ENCODE results near the gene USP24. TPM values are rescaled to one million over a fixed set of nuclear protein-coding genes. Genes with fewer than 3 reads are reported as not detected.
A peak's percentile ranks its signal among the peaks of the same experiment; 100 is the strongest.

USP24 gene
- total RNA-seq, 1 donor from 2014 or later = 45.9 TPM

DNA sequence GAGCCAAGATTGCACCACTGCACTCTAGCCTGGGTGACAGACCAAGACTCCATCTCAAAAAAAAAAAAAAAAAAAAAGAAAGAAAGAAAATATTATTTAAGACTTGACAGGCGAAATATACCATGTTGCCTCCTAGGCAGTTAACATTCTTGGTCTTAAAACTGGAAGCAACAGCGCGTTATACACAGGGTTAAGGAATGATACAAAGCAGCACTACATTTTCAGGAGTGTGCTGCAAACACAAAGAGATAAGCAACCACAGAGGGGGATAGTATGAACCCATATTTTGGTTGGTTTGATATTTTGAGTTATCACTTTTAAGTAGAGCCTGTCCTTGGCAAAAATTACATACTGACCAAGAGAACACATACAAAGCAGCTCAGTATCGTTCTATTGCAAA lies 25.1 kb downstream of the USP24 start:
- peaks cover 8 to 14% (median 10%) of the 10 kb centered on the region in 3 donors for H3K4me1 ChIP-seq (ENCODE audit: control insufficient read depth in 3 of 3, insufficient read depth in 3 of 3, low read length in 3 of 3)
- H3K9ac ChIP-seq (ENCODE audit: low read depth in 1 of 3, low read length in 3 of 3) = no peak overlapping the region
- no peaks in the 10 kb centered on the region for H3K36me3 ChIP-seq (ENCODE audit: control insufficient read depth in 3 of 3, insufficient read depth in 3 of 3, low read length in 3 of 3)
- no peaks in the 10 kb centered on the region for H3K9me3 ChIP-seq (ENCODE audit: control insufficient read depth in 3 of 3, low read length in 3 of 3)
- no peak overlapping the region for H3K27ac ChIP-seq (ENCODE audit: low read depth, low read length)
- no peak overlapping the region for H3K4me3 ChIP-seq (ENCODE audit: low read length in 3 of 3)
- H3K27me3 ChIP-seq (ENCODE audit: control insufficient read depth in 3 of 3, insufficient read depth in 3 of 3, low read length in 3 of 3) = no peaks in the 10 kb centered on the region

- no peaks in the 10 kb centered on the region for H3K9me3 ChIP-seq (ENCODE audit: control insufficient read depth in 3 of 3, low read length in 3 of 3)
- no peak overlapping the region for H3K27ac ChIP-seq (ENCODE audit: low read depth, low read length)
- peaks cover 0 to 3% (median 2%) of the 10 kb centered on the region in 3 donors for H3K4me1 ChIP-seq (ENCODE audit: control insufficient read depth in 3 of 3, insufficient read depth in 3 of 3, low read length in 3 of 3)
- H3K4me3 ChIP-seq (ENCODE audit: low read length in 3 of 3) = no peak overlapping the region
- no peaks in the 10 kb centered on the region for H3K27me3 ChIP-seq (ENCODE audit: control insufficient read depth in 3 of 3, insufficient read depth in 3 of 3, low read length in 3 of 3)
- H3K9ac ChIP-seq (ENCODE audit: low read depth in 1 of 3, low read length in 3 of 3) = no peak overlapping the region
- H3K36me3 ChIP-seq (ENCODE audit: control insufficient read depth in 3 of 3, insufficient read depth in 3 of 3, low read length in 3 of 3) = no peaks in the 10 kb centered on the region
These were observed 26.3 kb downstream of the USP24 start for GRCh38 chr1:55188909-55189308.

GRCh38 chr1:55185832-55186231 lies 29.3 kb downstream of the USP24 start:
- Histone ChIP-seq H3K4me3 (ENCODE audit: low read length in 3 of 3) (no peak overlapping the region), H3K27me3 (ENCODE audit: control insufficient read depth in 3 of 3, insufficient read depth in 3 of 3, low read length in 3 of 3) (no peaks in the 10 kb centered on the region), H3K9me3 (ENCODE audit: control insufficient read depth in 3 of 3, low read length in 3 of 3) (no peaks in the 10 kb centered on the region), H3K27ac (ENCODE audit: low read depth, low read length) (no peak overlapping the region), H3K9ac (ENCODE audit: low read depth in 1 of 3, low read length in 3 of 3) (no peak overlapping the region), H3K36me3 (ENCODE audit: control insufficient read depth in 3 of 3, insufficient read depth in 3 of 3, low read length in 3 of 3) (no peaks in the 10 kb centered on the region), H3K4me1 (ENCODE audit: control insufficient read depth in 3 of 3, insufficient read depth in 3 of 3, low read length in 3 of 3) (peaks cover 3 to 7% (median 5%) of the 10 kb centered on the region in 3 donors)

GRCh38 chr1:55184859-55185258 lies 30.3 kb downstream of the USP24 start:
- no peak overlapping the region for H3K27ac ChIP-seq (ENCODE audit: low read depth, low read length)
- no peak overlapping the region for H3K4me3 ChIP-seq (ENCODE audit: low read length in 3 of 3)
- no peaks in the 10 kb centered on the region for H3K36me3 ChIP-seq (ENCODE audit: control insufficient read depth in 3 of 3, insufficient read depth in 3 of 3, low read length in 3 of 3)
- H3K27me3 ChIP-seq (ENCODE audit: control insufficient read depth in 3 of 3, insufficient read depth in 3 of 3, low read length in 3 of 3) = no peaks in the 10 kb centered on the region
- no peak overlapping the region for H3K9ac ChIP-seq (ENCODE audit: low read depth in 1 of 3, low read length in 3 of 3)
- H3K4me1 ChIP-seq (ENCODE audit: control insufficient read depth in 3 of 3, insufficient read depth in 3 of 3, low read length in 3 of 3) = peaks cover 3 to 13% (median 8%) of the 10 kb centered on the region in 3 donors
- no peaks in the 10 kb centered on the region for H3K9me3 ChIP-seq (ENCODE audit: control insufficient read depth in 3 of 3, low read length in 3 of 3)

DNA sequence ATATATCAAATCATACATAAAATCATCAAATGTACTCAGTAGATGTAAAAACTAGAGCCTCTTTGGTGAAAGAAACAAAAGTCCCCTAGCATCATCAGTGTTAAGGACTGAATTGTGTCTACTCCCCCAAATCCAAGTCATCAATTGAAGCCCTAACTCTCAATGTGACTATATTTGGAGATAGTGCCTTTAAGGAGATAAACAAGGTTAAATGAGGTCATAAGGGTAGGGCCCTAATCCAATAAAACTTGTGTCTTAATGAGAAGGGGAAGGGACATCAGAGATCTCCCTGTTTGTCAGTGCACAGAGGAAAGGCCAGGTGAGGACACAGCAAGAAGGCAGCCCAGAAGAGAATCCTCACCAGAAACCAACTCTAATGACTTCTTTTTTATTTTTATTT lies 33.5 kb downstream of the USP24 start:
- H3K4me1 ChIP-seq (ENCODE audit: control insufficient read depth in 3 of 3, insufficient read depth in 3 of 3, low read length in 3 of 3) = peaks cover 3 to 14% (median 8%) of the 10 kb centered on the region in 3 donors
- H3K27me3 ChIP-seq (ENCODE audit: control insufficient read depth in 3 of 3, insufficient read depth in 3 of 3, low read length in 3 of 3) = no peaks in the 10 kb centered on the region
- no peak overlapping the region for H3K27ac ChIP-seq (ENCODE audit: low read depth, low read length)
- H3K36me3 ChIP-seq (ENCODE audit: control insufficient read depth in 3 of 3, insufficient read depth in 3 of 3, low read length in 3 of 3) = peaks cover 0 to 3% (median 0%) of the 10 kb centered on the region in 3 donors
- H3K4me3 ChIP-seq (ENCODE audit: low read length in 3 of 3) = no peak overlapping the region
- no peaks in the 10 kb centered on the region for H3K9me3 ChIP-seq (ENCODE audit: control insufficient read depth in 3 of 3, low read length in 3 of 3)
- H3K9ac ChIP-seq (ENCODE audit: low read depth in 1 of 3, low read length in 3 of 3) = no peak overlapping the region

DNA sequence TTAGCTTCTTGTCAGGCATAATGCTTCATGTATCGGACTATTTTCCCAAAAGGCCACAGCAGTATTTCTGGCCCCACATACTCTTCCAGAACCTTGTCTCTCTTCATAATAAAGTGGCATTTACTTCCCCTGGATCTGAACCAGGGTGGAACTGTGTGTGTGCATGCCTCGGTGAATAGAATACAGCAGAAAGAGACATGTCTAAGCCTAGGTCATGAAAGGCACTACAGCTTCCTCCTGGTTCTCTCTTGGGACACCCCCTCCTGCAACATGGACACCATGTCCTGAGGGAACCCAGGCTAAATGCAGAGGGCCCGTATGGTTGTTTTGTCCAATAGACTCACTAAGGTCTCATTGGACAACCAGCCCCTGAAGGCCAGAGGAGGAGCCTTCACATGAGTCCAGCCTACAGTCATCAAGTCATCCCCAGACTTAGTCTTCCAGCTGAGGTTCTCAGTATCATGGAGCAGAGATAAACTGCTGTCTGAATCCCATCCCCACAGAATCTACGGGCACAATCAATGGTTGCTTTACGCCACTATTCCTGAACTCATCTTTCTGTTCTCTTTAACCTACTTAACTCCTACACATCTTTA lies 35.0 kb downstream of the USP24 start:
- Histone ChIP-seq H3K4me3 (ENCODE audit: low read length in 3 of 3) (no peak overlapping the region), H3K9ac (ENCODE audit: low read depth in 1 of 3, low read length in 3 of 3) (no peak overlapping the region), H3K4me1 (ENCODE audit: control insufficient read depth in 3 of 3, insufficient read depth in 3 of 3, low read length in 3 of 3) (peaks cover 3 to 14% (median 8%) of the 10 kb centered on the region in 3 donors), H3K27me3 (ENCODE audit: control insufficient read depth in 3 of 3, insufficient read depth in 3 of 3, low read length in 3 of 3) (no peaks in the 10 kb centered on the region), H3K9me3 (ENCODE audit: control insufficient read depth in 3 of 3, low read length in 3 of 3) (no peaks in the 10 kb centered on the region), H3K27ac (ENCODE audit: low read depth, low read length) (no peak overlapping the region), H3K36me3 (ENCODE audit: control insufficient read depth in 3 of 3, insufficient read depth in 3 of 3, low read length in 3 of 3) (peaks cover 0 to 6% (median 0%) of the 10 kb centered on the region in 3 donors)

DNA sequence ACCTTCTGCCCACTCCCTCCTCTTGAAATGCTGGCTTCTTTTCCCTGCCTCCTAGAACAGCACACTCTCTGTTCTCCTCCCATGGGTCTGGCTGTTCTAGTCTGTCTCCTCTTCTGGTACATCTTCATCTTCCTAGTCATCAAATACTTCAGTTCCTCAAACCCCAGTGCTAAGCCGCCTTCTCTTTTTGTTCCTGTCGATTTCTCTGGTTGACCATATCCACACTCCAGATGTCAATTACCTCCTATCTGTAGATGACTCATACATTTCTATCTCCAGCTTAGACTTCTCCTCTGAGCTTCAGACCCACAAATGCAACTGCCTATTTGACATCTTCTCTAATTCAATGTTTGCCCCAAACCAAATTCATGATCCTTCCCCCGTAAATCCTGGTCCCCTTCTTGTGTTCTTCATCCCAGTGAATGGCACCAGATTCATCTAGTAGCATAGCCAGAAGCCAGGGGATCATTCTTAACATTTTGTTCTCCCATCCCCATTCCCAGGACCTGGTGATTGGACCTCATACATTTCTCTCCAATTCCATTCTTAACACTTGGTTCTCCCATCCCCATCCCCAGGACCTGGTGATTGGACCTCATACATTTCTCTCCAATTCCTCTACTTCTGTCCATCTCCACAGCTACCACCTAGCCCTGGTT lies 35.9 kb downstream of the USP24 start:
- Histone ChIP-seq H3K27ac (ENCODE audit: low read depth, low read length) (no peak overlapping the region), H3K9ac (ENCODE audit: low read depth in 1 of 3, low read length in 3 of 3) (no peak overlapping the region), H3K9me3 (ENCODE audit: control insufficient read depth in 3 of 3, low read length in 3 of 3) (no peaks in the 10 kb centered on the region), H3K4me1 (ENCODE audit: control insufficient read depth in 3 of 3, insufficient read depth in 3 of 3, low read length in 3 of 3) (peaks cover 3 to 14% (median 8%) of the 10 kb centered on the region in 3 donors), H3K36me3 (ENCODE audit: control insufficient read depth in 3 of 3, insufficient read depth in 3 of 3, low read length in 3 of 3) (peaks cover 0 to 6% (median 0%) of the 10 kb centered on the region in 3 donors), H3K4me3 (ENCODE audit: low read length in 3 of 3) (no peak overlapping the region), H3K27me3 (ENCODE audit: control insufficient read depth in 3 of 3, insufficient read depth in 3 of 3, low read length in 3 of 3) (no peaks in the 10 kb centered on the region)

DNA sequence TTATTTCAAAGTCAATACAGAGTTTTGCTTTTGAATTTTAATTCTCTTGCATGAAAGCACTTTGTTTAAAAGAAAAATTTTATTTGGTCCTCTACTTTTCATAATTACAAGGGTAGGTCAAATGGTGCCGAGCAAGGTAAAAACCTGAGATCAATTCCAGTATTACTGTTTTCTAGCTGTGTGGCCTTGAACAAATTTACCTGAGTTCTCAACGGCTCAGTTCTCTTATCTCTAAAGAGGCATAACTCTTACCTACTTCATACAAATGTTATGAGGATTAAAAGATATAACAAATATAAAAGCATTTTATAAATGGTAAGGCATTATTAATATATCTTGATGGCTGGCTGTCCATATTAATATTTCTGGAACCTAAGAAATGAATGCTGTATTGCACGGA lies 42.5 kb downstream of the USP24 start:
- peaks cover 7 to 16% (median 10%) of the 10 kb centered on the region in 3 donors for H3K4me1 ChIP-seq (ENCODE audit: control insufficient read depth in 3 of 3, insufficient read depth in 3 of 3, low read length in 3 of 3)
- peaks cover 5 to 26% (median 21%) of the 10 kb centered on the region in 3 donors for H3K36me3 ChIP-seq (ENCODE audit: control insufficient read depth in 3 of 3, insufficient read depth in 3 of 3, low read length in 3 of 3)
- H3K4me3 ChIP-seq (ENCODE audit: low read length in 3 of 3) = no peak overlapping the region
- H3K9me3 ChIP-seq (ENCODE audit: control insufficient read depth in 3 of 3, low read length in 3 of 3) = no peaks in the 10 kb centered on the region
- H3K9ac ChIP-seq (ENCODE audit: low read depth in 1 of 3, low read length in 3 of 3) = peak overlapping the region in 1 of 3 donors; percentile 6
- peak overlapping the region; percentile 5 for H3K27ac ChIP-seq (ENCODE audit: low read depth, low read length)
- no peaks in the 10 kb centered on the region for H3K27me3 ChIP-seq (ENCODE audit: control insufficient read depth in 3 of 3, insufficient read depth in 3 of 3, low read length in 3 of 3)

GRCh38 chr1:55172272-55172671 lies 42.9 kb downstream of the USP24 start:
- Histone ChIP-seq H3K9me3 (ENCODE audit: control insufficient read depth in 3 of 3, low read length in 3 of 3) (no peaks in the 10 kb centered on the region), H3K9ac (ENCODE audit: low read depth in 1 of 3, low read length in 3 of 3) (peak overlapping the region in 1 of 3 donors; percentile 6), H3K4me3 (ENCODE audit: low read length in 3 of 3) (no peak overlapping the region), H3K36me3 (ENCODE audit: control insufficient read depth in 3 of 3, insufficient read depth in 3 of 3, low read length in 3 of 3) (peaks cover 5 to 26% (median 20%) of the 10 kb centered on the region in 3 donors), H3K27me3 (ENCODE audit: control insufficient read depth in 3 of 3, insufficient read depth in 3 of 3, low read length in 3 of 3) (no peaks in the 10 kb centered on the region), H3K27ac (ENCODE audit: low read depth, low read length) (peak overlapping the region; percentile 5), H3K4me1 (ENCODE audit: control insufficient read depth in 3 of 3, insufficient read depth in 3 of 3, low read length in 3 of 3) (peaks cover 7 to 16% (median 10%) of the 10 kb centered on the region in 3 donors)

- Histone ChIP-seq H3K4me3 (ENCODE audit: low read length in 3 of 3) (peak overlapping the region in 1 of 3 donors; percentile 9), H3K36me3 (ENCODE audit: control insufficient read depth in 3 of 3, insufficient read depth in 3 of 3, low read length in 3 of 3) (peaks cover 7 to 26% (median 20%) of the 10 kb centered on the region in 3 donors), H3K27me3 (ENCODE audit: control insufficient read depth in 3 of 3, insufficient read depth in 3 of 3, low read length in 3 of 3) (no peaks in the 10 kb centered on the region), H3K27ac (ENCODE audit: low read depth, low read length) (no peak overlapping the region), H3K9ac (ENCODE audit: low read depth in 1 of 3, low read length in 3 of 3) (no peak overlapping the region), H3K9me3 (ENCODE audit: control insufficient read depth in 3 of 3, low read length in 3 of 3) (no peaks in the 10 kb centered on the region), H3K4me1 (ENCODE audit: control insufficient read depth in 3 of 3, insufficient read depth in 3 of 3, low read length in 3 of 3) (peaks cover 7 to 16% (median 10%) of the 10 kb centered on the region in 3 donors)
These were observed 43.5 kb downstream of the USP24 start for GRCh38 chr1:55171694-55172093.

Measured in skeletal muscle tissue (tissue), 4 donors.